ENCODE measurements around the gene CEP295NL. TPM values are rescaled to one million over a fixed set of nuclear protein-coding genes. Genes with fewer than 3 reads are reported as not detected.

The CEP295NL gene
- total and polyA plus RNA-seq, 9 donors, result 0.08 to 1.4 (median 0.40) TPM

DNA sequence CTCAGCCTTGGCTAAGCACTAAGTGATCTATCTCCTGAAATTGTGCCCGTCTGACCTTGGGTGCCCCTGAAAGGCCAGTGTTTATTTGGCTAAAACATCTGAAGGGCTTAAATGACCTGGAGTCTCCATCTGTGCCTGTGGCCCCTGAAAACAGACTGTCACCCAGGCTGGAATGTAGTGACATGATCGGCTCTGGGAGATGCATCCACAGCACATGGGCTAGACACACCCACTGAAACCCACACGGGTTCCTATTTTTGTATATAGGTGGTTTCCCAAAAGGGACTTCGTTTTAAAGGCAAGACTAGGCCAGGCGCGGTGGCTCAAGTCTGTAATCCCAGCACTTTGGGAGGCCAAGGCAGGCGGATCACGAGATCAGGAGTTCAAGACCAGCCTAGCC is 13.5 kb downstream of the CEP295NL start:
- H3K27ac ChIP-seq (ENCODE audit: low read length), result peak overlapping the region; percentile 82
- H3K36me3 ChIP-seq (ENCODE audit: control insufficient read depth, insufficient read depth, low read length), result peaks cover 31% of the 10 kb centered on the region
- peak; percentile 67 for DNase-seq
- no peaks in the 10 kb centered on the region for H3K9me3 ChIP-seq (replicated peaks; ENCODE audit: control insufficient read depth, low read depth, low read length)
- no peaks in the 10 kb centered on the region for H3K27me3 ChIP-seq (ENCODE audit: control insufficient read depth, insufficient read depth, low read length)
- H3K4me1 ChIP-seq (ENCODE audit: control insufficient read depth, insufficient read depth, low read length), result peaks cover 88% of the 10 kb centered on the region
- 70% methylated on average over 3 of the region's 8 CpGs for WGBS (ENCODE audit: insufficient coverage)
- no peak overlapping the region for H3K4me3 ChIP-seq (ENCODE audit: low read length)

DNA sequence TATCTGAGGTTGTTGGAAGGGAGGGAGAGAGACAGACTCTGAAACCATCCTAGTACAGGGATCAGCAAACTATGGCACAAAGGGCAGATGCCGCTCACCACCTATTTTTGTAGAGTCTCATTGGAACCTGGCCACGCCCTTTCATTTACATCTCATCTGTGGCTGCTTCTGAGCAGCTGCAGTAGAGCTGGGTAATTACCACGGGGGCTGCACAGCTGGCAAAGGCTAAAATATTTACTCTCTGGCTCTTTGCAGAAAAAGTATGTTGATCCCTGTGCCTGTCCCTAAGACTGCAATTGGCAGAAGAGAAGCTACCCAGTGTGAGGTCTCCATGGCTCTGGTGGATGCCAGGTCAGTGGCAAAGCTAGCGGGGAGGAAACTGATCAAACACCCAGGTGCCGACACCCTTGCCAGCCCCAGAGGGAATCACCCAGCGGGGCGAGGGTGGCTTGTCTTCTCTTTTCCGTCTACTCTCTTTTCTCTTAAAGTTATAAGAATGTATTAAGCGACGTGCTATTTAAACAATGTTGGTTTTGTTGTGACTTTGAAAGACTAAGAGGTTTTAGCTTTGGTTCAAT is 14.0 kb downstream of the CEP295NL start:
- 72% methylated on average over 7 of the region's 10 CpGs for WGBS (ENCODE audit: insufficient coverage)
- no peaks in the 10 kb centered on the region for H3K9me3 ChIP-seq (replicated peaks; ENCODE audit: control insufficient read depth, low read depth, low read length)
- DNase-seq, result peak; percentile 67
- peaks cover 89% of the 10 kb centered on the region for H3K4me1 ChIP-seq (ENCODE audit: control insufficient read depth, insufficient read depth, low read length)
- no peaks in the 10 kb centered on the region for H3K27me3 ChIP-seq (ENCODE audit: control insufficient read depth, insufficient read depth, low read length)
- H3K4me3 ChIP-seq (ENCODE audit: low read length), result no peak overlapping the region
- H3K27ac ChIP-seq (ENCODE audit: low read length), result peak overlapping the region; percentile 82
- peaks cover 31% of the 10 kb centered on the region for H3K36me3 ChIP-seq (ENCODE audit: control insufficient read depth, insufficient read depth, low read length)

DNA sequence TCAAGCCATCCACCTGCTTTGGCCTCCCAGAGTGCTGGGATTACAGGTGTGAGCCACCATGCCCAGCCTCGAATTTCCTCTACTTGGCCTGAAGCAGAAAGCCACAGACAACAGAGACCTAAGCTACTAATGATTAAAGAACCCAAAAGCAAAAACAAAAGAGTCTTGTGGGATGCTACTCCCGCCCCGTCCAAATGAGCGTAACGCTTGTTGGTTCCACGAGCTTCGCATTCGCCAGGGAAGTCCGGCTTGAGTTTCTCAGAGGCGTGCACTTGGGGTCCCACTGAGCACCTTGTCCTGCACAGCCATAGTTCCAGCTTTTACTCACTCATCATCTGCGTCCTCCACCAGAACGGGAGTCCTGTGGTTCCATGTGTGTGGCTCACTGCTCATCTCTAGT is 16.0 kb downstream of the CEP295NL start:
- DNase-seq, result no peak
- Histone ChIP-seq H3K4me3 (ENCODE audit: low read length) (no peak overlapping the region), H3K27ac (ENCODE audit: low read length) (no peak overlapping the region), H3K4me1 (ENCODE audit: control insufficient read depth, insufficient read depth, low read length) (peaks cover 89% of the 10 kb centered on the region), H3K27me3 (ENCODE audit: control insufficient read depth, insufficient read depth, low read length) (no peaks in the 10 kb centered on the region), H3K9me3 (replicated peaks; ENCODE audit: control insufficient read depth, low read depth, low read length) (no peaks in the 10 kb centered on the region), H3K36me3 (ENCODE audit: control insufficient read depth, insufficient read depth, low read length) (peaks cover 18% of the 10 kb centered on the region)
- 96% methylated on average over 9 of the region's 12 CpGs for WGBS (ENCODE audit: insufficient coverage)

DNA sequence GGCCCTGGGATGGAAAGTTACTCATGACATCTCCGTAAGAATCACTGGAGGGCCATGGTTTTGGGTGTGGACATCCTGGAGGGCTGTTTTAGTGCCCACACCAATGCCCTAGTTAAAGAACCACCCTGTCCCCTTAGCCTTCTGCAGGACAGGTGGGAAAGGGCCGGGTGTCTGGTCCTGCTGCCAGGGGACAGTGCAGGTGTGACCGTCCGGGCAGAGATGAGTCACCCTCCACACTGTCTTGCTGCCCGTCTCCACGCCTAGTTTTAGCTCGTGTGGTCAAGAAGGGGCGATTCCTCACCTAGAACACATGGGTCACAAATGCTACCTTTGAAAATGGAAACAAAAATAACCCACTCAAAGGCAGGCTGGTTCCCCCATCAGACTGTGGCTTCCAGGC is 17.0 kb downstream of the CEP295NL start:
- Histone ChIP-seq H3K9me3 (replicated peaks; ENCODE audit: control insufficient read depth, low read depth, low read length) (no peaks in the 10 kb centered on the region), H3K27me3 (ENCODE audit: control insufficient read depth, insufficient read depth, low read length) (no peaks in the 10 kb centered on the region), H3K27ac (ENCODE audit: low read length) (no peak overlapping the region), H3K4me1 (ENCODE audit: control insufficient read depth, insufficient read depth, low read length) (peaks cover 89% of the 10 kb centered on the region), H3K4me3 (ENCODE audit: low read length) (no peak overlapping the region), H3K36me3 (ENCODE audit: control insufficient read depth, insufficient read depth, low read length) (peaks cover 12% of the 10 kb centered on the region)
- no peak for DNase-seq
- WGBS (ENCODE audit: insufficient coverage), result 84% methylated on average over 7 of the region's 8 CpGs

DNA sequence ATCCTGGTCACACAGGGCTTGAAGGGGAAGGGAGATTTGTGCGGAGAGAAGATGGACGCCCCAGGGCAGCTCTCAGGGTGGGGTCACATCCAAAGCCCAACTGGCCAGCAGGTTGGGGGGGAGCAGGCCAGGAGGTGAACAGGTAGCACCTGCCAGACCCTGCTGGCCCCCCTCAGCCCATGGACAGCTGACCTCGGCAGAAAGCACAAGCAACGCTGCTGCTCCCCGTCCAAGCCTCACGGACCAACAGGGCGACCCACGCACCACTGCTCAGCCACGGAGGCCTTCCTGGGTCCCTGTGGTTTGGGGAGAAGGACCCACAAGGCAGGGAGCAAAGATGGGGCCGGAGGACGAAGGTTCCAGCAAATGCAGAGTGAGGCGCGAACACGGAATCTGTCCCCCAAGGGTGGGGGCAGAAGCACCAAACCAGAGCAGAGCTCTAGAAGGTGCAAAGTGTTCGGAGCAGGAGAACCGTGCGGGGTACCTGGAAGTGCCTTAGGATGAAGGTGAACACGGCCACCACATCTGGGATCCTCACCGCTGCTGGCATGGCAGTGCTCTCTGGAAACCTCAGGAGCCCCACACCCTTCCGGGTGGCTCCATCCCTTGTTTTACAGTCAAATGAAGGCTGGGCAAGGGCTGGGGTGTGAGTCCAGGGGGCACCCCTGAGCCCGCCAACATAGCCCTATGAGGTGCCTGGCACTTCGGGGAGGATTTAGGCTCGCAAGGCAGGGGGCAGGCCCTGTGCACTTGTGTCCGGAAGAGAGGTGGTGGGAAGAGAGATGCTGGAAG is 17.9 kb downstream of the CEP295NL start:
- no peaks in the 10 kb centered on the region for H3K27me3 ChIP-seq (ENCODE audit: control insufficient read depth, insufficient read depth, low read length)
- H3K27ac ChIP-seq (ENCODE audit: low read length), result peak overlapping the region; percentile 96
- H3K9me3 ChIP-seq (replicated peaks; ENCODE audit: control insufficient read depth, low read depth, low read length), result no peaks in the 10 kb centered on the region
- peaks cover 89% of the 10 kb centered on the region for H3K4me1 ChIP-seq (ENCODE audit: control insufficient read depth, insufficient read depth, low read length)
- 77% methylated on average over 24 of the region's 24 CpGs for WGBS (ENCODE audit: insufficient coverage)
- no peak overlapping the region for H3K4me3 ChIP-seq (ENCODE audit: low read length)
- peaks cover 9% of the 10 kb centered on the region for H3K36me3 ChIP-seq (ENCODE audit: control insufficient read depth, insufficient read depth, low read length)
- DNase-seq, result no peak

DNA sequence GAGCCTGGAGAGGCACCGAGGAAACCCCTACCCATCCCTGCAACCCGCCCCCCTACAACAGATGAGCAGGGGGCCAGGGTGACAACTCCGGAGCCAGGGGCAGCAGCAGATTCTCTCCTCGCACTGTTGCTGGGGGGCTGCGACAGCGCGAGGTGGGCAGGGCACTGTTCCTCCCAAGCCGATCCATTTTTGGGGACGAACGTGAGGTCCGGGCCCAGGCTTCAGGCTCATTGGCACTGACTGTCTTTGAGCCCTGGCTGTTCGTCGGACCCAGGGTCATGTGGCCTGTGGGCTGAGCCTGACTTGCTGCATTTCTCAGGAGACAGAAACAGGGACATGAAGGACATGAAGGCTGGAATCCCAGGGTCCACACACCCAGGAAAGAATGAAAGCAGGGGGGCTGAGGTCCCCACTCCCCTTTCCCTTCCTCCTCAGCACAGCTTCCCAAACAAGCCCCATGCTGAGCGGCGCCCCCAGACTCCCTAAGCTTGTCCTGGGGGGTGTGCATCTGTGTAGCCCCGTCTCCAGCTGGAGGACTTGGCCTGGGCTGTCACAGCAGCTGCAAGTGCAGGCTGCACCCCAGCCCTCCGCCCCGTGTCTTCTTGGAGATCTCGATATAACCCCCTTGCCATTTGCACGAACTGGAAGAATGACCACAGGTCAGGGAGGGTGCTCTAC is 18.7 kb downstream of the CEP295NL start:
- H3K36me3 ChIP-seq (ENCODE audit: control insufficient read depth, insufficient read depth, low read length), result peaks cover 9% of the 10 kb centered on the region
- no peaks in the 10 kb centered on the region for H3K27me3 ChIP-seq (ENCODE audit: control insufficient read depth, insufficient read depth, low read length)
- peak; percentile 76 for DNase-seq
- 4% methylated on average over 17 of the region's 20 CpGs for WGBS (ENCODE audit: insufficient coverage)
- peak overlapping the region; percentile 96 for H3K27ac ChIP-seq (ENCODE audit: low read length)
- H3K4me3 ChIP-seq (ENCODE audit: low read length), result peak overlapping the region; percentile 6
- H3K9me3 ChIP-seq (replicated peaks; ENCODE audit: control insufficient read depth, low read depth, low read length), result no peaks in the 10 kb centered on the region
- H3K4me1 ChIP-seq (ENCODE audit: control insufficient read depth, insufficient read depth, low read length), result peaks cover 89% of the 10 kb centered on the region

DNA sequence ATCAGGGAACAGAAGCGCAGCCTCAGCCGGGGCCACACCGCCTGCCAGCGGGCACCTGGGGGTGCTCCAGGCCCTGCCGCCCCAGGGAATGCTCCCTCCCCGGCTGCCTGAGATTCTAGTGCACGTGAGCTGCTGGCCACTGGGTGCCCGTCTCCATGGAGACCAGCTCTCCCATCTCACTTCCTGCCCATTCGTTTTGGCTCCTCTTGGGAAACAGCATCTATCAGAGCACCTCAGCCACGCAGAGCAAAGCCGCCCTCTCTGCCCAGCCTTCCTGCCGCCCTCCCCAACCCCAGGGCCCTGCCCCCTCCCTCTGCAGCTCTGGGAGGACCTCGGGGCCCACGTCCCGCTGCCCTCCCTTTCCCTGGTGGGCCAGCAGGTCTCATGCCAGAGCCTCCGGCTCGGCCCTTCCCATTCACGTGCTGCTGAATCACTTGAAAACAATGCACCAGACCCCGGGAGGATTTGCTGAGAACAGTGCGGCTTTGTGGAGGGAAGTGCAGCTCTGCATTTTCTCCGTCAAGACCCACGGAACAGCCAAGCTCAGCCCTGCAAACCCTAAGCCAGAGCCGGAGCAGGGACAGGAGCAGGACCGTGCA is 19.4 kb downstream of the CEP295NL start:
- 4% methylated on average over 22 of the region's 24 CpGs for WGBS (ENCODE audit: insufficient coverage)
- DNase-seq, result peak; percentile 97
- Histone ChIP-seq H3K27ac (ENCODE audit: low read length) (peak overlapping the region; percentile 96), H3K36me3 (ENCODE audit: control insufficient read depth, insufficient read depth, low read length) (peaks cover 9% of the 10 kb centered on the region), H3K27me3 (ENCODE audit: control insufficient read depth, insufficient read depth, low read length) (no peaks in the 10 kb centered on the region), H3K4me3 (ENCODE audit: low read length) (peak overlapping the region; percentile 16), H3K9me3 (replicated peaks; ENCODE audit: control insufficient read depth, low read depth, low read length) (no peaks in the 10 kb centered on the region), H3K4me1 (ENCODE audit: control insufficient read depth, insufficient read depth, low read length) (peaks cover 89% of the 10 kb centered on the region)

DNA sequence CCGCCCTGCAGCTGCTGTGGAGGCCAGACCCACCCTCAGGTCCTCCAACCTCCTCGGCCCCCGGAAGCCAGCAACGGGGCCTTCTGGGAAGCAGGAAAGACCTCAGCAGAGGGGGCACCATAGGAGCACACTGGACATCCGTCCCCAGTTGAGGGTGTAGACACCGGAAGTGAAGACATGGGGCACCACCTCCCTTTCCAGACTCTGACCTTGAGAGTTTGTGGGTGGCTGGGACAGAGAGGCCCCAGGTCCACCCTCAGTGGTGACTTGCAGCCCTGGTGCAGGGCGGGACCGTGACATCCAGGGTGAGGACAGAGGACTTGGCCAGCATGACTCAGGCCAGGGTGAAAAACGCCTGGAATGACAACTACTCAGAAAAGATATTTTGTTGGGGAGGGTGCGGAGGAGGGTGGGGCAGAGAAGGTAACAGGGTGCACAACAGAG is 19.9 kb downstream of the CEP295NL start:
- DNase-seq, result peak; percentile 93
- WGBS (ENCODE audit: insufficient coverage), result 20% methylated on average over 8 of the region's 10 CpGs
- H3K27ac ChIP-seq (ENCODE audit: low read length), result peak overlapping the region; percentile 96
- peaks cover 9% of the 10 kb centered on the region for H3K36me3 ChIP-seq (ENCODE audit: control insufficient read depth, insufficient read depth, low read length)
- H3K27me3 ChIP-seq (ENCODE audit: control insufficient read depth, insufficient read depth, low read length), result no peaks in the 10 kb centered on the region
- peak overlapping the region; percentile 18 for H3K4me3 ChIP-seq (ENCODE audit: low read length)
- peaks cover 90% of the 10 kb centered on the region for H3K4me1 ChIP-seq (ENCODE audit: control insufficient read depth, insufficient read depth, low read length)
- no peaks in the 10 kb centered on the region for H3K9me3 ChIP-seq (replicated peaks; ENCODE audit: control insufficient read depth, low read depth, low read length)

DNA sequence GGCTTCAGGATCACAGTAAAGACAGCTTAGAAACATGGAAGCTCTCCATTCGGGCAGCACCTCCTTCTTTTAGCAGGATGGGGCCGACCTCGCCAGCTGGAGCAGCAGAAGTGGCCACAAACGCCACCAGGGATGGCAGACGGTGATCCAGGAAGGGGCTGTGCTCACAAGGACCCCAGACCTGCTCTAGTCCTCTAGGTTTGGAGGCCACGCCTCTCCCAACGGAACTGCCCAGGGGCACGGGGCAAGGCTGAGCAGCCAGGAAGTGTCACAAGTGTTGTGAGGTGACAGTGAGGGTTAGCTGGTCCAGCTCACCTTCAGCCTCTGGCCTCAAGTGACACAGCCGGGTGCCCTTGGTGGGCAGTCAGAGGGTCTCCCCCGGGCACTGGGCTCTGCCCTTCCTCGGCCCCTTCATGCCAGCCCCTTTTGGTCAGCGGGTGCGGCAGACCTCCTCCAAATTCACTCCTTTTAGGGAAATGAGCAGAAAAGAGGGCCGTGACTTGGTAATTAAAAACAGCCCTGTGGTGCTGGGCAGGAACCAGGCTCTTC is 20.4 kb downstream of the CEP295NL start:
- 21% methylated on average over 9 of the region's 14 CpGs for WGBS (ENCODE audit: insufficient coverage)
- H3K4me1 ChIP-seq (ENCODE audit: control insufficient read depth, insufficient read depth, low read length), result peaks cover 90% of the 10 kb centered on the region
- H3K4me3 ChIP-seq (ENCODE audit: low read length), result no peak overlapping the region
- H3K36me3 ChIP-seq (ENCODE audit: control insufficient read depth, insufficient read depth, low read length), result peaks cover 7% of the 10 kb centered on the region
- no peaks in the 10 kb centered on the region for H3K27me3 ChIP-seq (ENCODE audit: control insufficient read depth, insufficient read depth, low read length)
- peak; percentile 63 for DNase-seq
- no peaks in the 10 kb centered on the region for H3K9me3 ChIP-seq (replicated peaks; ENCODE audit: control insufficient read depth, low read depth, low read length)
- peak overlapping the region; percentile 96 for H3K27ac ChIP-seq (ENCODE audit: low read length)
